SW 1271 (cell line): ENCODE data around the gene TCHH.
"Not testable (repeated sequence)": the region's sequence is repeated elsewhere in the genome, so short reads cannot be mapped to it uniquely, and the experiment has no call there.

Experiments
- DNase-seq, 2 experiments: peaks; one replicate each; lab custom pipeline; 2025; lab: John Stamatoyannopoulos, UW

TCHH gene

DNA sequence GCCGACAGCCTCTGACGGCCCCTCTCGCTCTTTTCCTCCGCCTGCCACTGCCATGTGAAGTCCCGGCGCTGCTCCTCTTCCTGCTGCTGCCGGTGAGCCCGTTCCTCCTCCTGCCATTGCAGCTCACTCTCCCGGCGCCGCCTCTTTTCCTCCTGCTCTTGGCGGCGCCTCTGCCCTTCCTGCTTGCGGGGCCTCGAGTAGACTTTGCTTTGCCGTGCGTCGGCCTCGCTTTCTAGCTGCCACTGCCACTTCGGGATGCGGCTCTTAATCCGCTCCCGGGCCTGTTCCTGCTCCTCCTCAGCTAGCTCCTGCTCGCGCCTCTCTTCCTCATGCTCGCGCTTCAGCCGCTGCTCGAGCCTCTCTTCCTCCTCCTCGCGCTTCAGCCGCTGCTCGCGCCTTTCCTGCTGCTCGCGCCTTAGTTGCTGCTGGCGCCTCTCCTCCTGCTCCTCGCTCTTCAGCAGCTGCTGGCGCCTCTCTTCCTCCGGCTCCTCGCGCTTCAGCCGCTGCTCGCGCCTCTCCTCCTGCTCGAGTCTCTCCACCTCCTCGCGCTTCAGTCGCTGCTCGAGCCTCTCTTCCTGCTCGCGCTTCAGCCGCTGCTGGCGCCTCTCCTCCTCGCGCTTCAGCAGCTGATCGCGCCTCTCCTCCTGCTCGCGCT is 4.3 kb downstream of the TCHH start:
- DNase-seq, result peak in 1 of 2 experiments; percentile 62

DNA sequence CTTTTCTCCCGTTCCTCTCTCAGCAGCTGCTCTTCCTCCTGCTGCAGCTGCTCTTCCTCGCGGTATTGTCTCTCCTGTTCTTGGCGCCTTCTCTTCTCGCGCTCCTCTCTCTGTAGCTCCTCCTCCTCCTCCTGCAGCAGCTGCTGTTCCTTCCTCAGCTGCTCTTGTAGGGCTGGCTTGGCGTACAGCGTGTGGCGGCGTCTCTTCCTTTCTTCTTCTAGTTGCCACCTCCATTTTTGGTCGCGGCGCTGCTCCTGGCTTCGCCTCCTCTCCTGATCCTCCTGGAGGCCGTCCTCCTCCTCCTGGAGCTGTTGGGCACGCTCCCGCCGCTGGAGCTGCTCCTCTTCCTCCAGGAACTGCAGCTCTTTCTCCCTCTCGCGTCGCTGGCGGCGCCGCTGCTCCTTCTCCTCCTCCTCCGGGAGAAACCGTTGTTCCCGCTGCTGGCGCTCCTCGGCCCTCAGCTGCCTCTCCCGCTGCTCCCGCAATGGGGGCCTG is 4.8 kb downstream of the TCHH start:
- peak; percentile 32 to 57 for DNase-seq

DNA sequence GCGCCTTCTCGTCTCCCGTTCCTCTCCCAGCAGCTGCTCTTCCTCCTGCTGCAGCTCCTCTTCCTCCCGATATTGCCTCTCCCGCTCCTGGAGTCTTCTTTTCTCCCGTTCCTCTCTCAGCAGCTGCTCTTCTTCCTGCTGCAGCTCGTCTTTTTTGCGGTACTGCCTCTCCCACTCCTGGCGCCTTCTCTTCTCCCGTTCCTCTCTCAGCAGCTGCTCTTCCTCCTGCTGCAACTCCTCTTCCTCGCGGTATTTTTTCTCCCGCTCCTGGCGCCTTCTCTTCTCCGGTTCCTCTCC is 5.3 kb downstream of the TCHH start:
- DNase-seq, result no peak

- no peak for DNase-seq
Observed at GRCh38 chr1:152109231-152109997, 5.8 kb downstream of the TCHH start.

- no peak for DNase-seq
Observed at GRCh38 chr1:152108882-152109222, 6.4 kb downstream of the TCHH start.

- DNase-seq, result no peak
Observed at GRCh38 chr1:152107984-152108881, 7.0 kb downstream of the TCHH start.

GRCh38 chr1:152107031-152107983 is 7.9 kb downstream of the TCHH start:
- no peak for DNase-seq

DNA sequence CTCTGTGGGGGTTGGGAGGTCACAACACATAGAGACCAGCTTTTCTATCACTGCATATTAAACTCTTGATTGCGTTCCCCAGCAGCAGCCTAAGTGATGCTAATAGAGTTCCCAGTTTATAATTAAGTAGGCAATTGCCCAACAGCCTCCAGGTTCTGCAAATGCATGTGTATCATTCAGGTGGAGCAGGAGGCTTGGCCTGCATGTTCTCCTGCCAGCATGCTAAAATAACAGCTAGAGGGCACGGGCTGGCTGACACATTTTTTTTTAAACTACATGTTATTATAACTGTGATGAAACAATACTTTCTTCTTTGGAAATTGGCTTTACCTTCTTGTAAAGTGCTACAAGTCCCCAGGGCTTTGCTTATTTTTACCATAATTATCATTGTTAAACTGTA is 10.4 kb downstream of the TCHH start:
- DNase-seq, result no peak

DNA sequence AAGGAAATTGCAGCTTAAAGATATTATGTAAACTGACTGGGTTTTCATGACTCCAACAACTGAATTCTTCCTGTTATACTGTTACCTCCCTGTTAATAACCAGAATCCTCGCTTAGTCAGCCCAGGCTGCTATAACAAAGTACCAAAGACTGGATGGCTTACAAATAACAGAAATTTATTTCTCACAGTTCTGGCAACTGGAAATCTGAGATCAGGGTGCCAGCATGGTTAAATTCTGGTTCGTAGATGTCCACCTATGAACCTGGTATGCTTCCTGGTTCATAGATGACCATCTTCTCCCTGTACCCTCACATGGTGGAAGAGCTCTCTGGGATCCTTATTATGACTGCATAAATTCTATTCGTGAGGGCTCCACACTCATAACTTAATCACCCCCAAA is 18.3 kb downstream of the TCHH start:
- DNase-seq, result no peak

DNA sequence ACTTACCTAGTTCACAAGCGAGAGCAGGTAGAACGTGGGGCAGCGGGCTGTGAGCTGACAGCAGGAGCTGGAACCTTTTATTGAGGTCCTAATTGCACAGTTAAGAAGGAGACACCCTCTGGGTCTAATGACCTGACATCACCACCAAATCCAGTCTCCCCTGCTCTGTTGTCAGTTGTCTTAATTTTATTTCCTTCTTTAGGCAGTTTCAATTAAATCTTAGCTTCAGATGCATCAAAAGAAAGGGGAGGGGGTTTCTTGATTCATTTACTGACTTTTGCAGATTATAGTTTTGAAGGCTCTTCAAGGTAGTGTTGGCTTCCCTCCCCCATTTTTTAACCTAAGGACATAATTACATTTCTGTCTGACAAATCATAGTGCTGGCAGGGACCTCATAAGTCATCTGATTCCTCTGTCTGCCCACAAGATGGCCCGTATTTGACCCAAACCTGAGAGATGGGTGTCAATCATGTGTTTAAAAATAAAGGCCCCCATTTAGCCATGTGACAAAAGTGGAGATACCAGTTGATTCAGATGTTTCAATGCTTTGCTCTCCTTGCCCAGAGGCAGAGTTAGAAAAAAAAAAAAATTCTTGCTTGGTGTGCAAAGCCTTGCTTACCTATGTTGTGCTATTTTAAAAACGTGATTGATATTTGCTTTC is 26.1 kb downstream of the TCHH start, which contains the start of gene TCHHL1:
Gene TCHHL1 (minus strand): TSS at position 51 of the 661 bp plus-strand sequence. CDS start 921 bp downstream, outside the sequence.
- no peak for DNase-seq

DNA sequence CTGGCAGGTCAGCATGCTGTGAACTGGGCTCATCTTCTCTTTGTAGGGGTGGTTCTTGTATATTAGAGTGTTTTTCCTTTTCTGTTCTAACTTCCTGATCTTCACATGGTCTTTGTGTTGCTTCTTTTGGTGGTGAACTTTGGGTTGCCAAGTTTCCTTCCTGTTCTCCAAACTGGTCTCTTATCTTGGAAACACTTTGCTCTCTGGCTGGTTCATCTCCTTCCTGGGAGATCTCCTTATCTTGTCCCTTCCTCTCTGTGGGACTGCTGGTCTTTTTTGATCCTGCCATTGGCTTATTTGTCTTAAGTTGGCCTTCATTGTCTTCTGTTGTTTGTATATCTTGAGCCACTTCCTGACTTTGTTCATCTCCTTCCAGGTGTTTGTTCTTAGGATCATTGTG is 28.5 kb downstream of the TCHH start:
- DNase-seq, result no peak

DNA sequence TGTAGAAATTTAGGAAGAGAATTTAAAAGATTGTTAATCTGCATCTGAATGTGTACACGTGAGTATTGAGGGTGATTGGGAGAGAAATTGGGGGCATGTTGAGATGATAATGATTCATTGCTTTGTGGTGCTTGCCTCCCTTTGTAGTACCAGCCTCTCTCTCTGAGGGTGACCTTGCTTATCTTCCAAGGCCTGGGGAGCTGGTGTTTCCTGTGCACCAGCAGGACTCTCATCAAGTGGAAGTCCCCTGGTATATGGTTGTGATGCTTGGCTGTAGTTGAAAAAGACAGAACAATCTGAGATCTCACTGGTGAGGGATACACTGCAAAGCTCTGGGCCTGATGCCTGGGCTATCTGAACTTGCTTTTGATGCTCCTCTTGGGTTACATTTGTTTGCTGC is 30.4 kb downstream of the TCHH start:
- no peak for DNase-seq

DNA sequence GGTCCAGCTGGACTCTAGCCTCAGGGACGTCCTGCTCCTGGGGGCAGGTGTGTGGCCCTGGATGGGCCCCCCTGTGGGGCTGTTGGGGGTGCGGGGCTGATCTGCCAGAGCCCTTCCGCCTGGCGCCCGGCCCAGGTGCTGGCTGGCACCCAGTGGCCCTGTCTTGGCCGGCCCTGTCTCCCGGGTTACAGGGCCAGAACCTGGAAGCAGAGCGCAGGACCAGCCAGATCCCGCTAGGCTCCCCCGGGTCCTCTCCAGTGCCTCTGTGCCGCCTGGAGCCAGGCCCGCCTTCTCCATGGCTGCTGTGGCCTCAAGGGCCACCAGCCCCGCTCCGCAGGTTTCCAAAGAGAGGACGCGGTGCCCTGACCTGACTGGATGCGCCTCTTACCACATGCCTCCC is 34.2 kb downstream of the TCHH start:
- not testable (repeated sequence) for DNase-seq

DNA sequence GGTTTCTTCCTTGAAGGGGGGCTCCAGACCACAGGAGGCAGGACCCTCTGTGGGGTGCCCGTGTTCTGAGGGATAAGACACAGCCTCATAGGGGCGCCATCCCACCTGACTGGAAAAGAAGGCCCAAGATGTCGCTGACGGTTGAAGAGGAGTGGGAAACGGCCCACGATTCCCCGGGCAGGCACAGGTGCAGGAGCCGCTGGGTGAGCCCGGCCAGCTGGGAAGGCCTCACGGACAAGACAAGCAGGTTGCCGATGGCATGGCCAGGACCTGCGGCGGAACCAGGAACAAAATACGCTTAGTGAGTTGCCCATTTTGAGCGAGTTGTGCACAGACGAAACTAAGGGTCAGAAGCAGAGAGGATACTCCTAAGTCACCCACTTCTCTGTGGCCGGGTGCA is 34.8 kb downstream of the TCHH start:
- DNase-seq, result not testable (repeated sequence)

GRCh38 chr1:152078831-152079441 is 36.3 kb downstream of the TCHH start:
- no peak for DNase-seq

DNA sequence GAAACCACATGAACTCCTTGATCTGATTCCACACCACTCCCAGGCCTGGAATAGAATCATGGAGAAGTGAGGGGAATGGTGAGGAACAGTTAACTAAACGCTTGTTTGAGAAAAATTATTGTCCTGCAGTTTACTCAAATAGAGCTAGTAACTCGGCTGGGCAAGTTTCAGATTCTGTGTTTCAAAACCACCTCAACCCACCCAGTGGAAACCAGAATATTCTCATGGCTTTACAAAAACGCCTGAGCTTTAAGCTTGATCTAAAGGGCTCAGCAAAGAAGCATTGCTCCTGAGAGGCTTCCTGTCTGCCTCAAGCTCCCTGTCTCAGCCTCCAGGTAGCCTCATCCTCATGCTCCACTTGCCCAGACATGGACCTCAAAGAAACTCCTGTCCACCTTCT is 42.9 kb downstream of the TCHH start:
- DNase-seq, result no peak

DNA sequence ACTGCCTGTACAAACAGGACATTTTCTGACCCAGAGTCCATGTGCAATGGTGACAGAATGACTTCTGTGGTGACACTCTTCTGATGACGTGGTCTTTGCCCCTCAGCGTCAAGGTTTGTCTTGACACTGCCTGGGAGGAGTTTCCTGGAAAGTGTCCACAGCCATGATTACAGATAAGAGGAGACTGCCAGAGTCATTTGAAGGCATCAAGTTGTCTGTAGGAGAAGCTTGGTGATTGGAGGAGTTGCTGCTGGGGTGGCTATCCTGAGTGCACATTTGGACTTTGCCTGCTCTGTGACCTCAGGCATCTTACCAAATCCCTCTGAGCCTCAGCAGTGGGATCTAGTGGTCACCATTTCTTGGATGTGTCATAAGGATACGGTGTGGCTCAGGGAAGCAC is 44.1 kb downstream of the TCHH start:
- no peak for DNase-seq

GRCh38 chr1:152067929-152068328 is 47.3 kb downstream of the TCHH start:
- no peak for DNase-seq

DNA sequence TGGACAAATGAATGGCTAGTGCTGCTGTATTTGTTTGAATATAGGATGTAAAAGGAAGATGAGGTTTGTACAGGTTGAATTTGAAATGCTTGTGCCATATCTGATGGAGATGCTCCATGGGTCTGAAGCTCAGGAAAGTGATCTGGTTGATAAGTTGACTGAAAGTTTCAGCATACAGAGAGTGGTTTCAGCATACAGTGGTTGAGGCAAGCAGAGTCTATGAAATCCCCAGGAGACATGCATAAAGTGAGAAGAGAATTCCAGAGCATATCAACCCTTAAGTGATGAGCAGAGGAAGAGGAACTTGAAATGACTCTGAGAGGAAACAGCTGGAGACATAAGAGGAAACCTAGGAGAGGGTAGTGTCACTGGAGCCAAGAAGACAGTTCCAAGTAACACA is 48.1 kb downstream of the TCHH start:
- DNase-seq, result no peak

GRCh38 chr1:152061952-152062351 is 53.3 kb downstream of the TCHH start:
- DNase-seq, result no peak
